Measurements from ENCODE around the gene FHOD3. TPM values are rescaled to one million over a fixed set of nuclear protein-coding genes. Genes with fewer than 3 reads are reported as not detected.

Gene FHOD3
- total and polyA plus RNA-seq, 2 of the 8 experiments (the other 6 are each of a cell fraction or from before 2014, with no cell fraction given), result 9.7 to 10.5 TPM

GRCh38 chr18:36526611-36527010 lies 229.1 kb downstream of the FHOD3 start:
- CTCF ChIA-PET (ENCODE audit: partially characterized antibody), result interaction anchor here (0.7 to 2.7 kb wide), 5 partner anchors 10 to 106 kb away, joined by 3 to 10 read pairs (median 4); no protein-coding TSS in a partner anchor
- no peak overlapping the region for H3K27ac ChIP-seq (ENCODE audit: low read depth, low read length)
- TF ChIP-seq SP1 (IDR thresholded peaks at IDR 0.05; ENCODE audit: low read depth, low read length) (no peak), NRF1 (IDR thresholded peaks at IDR 0.05; ENCODE audit: low read depth, low read length) (no peak), TAF7 (optimal IDR thresholded peaks at IDR 0.05; ENCODE audit: borderline replicate concordance, low read depth, low read length) (no peak), CBX5 (IDR thresholded peaks at IDR 0.05; ENCODE audit: low read depth, low read length) (no peak), PHF8 (conservative IDR thresholded peaks at IDR 0.05; ENCODE audit: low read depth, low read length) (no peak), HDAC6 (IDR thresholded peaks at IDR 0.05; ENCODE audit: low read depth, low read length) (no peak), KDM5A (IDR thresholded peaks at IDR 0.05; ENCODE audit: low read length) (no peak), JUN (IDR thresholded peaks at IDR 0.05; ENCODE audit: low read depth, low read length) (no peak), NANOG (IDR thresholded peaks at IDR 0.05; ENCODE audit: insufficient read depth, low read depth, low read length, poor library complexity, severe bottlenecking) (no peak), SUZ12 (IDR thresholded peaks at IDR 0.05; ENCODE audit: low read length) (no peak), SRF (IDR thresholded peaks at IDR 0.05; ENCODE audit: low read depth, low read length) (no peak), MAFK (IDR thresholded peaks at IDR 0.05; ENCODE audit: low read depth, low read length) (no peak), RXRA (IDR thresholded peaks at IDR 0.05; ENCODE audit: insufficient read depth, low read depth, low read length) (no peak), POLR2AphosphoS5 (IDR thresholded peaks at IDR 0.05; ENCODE audit: low read depth, low read length) (no peak)

More at GRCh38 chr18:36526611-36527010, 229.1 kb downstream of the FHOD3 start:
- no peak overlapping the region for H3K56ac ChIP-seq (replicated peaks; ENCODE audit: insufficient read length, low read depth, low read length)
- no peaks in the 10 kb centered on the region for H3K36me3 ChIP-seq (ENCODE audit: control insufficient read depth in 2 of 4, insufficient read depth in 4 of 4, low read length in 3 of 4)
- POLR2A ChIA-PET (ENCODE audit: partially characterized antibody), result no interaction called here
- H3K79me1 ChIP-seq (ENCODE audit: low read depth, low read length), result no peaks in the 10 kb centered on the region
- no peak for DNase-seq (ENCODE audit: low read depth in 1 of 2, low spot score in 2 of 2)
- no peak overlapping the region for H3K4ac ChIP-seq (replicated peaks; ENCODE audit: insufficient read length, low read depth, low read length)
- H3K4me3 ChIP-seq (ENCODE audit: extremely low read depth in 1 of 4, insufficient read depth in 2 of 4, low read depth in 3 of 4, low read length in 4 of 4), result no peak overlapping the region
- H4K91ac ChIP-seq (replicated peaks; ENCODE audit: insufficient read length, low read length), result no peak overlapping the region
- no peaks in the 10 kb centered on the region for H3K27me3 ChIP-seq (replicated peaks in 1 of 4; ENCODE audit: control insufficient read depth in 3 of 4, extremely low read depth in 1 of 4, insufficient read depth in 3 of 4, low read length in 3 of 4)
- H3K4me2 ChIP-seq (ENCODE audit: insufficient read depth in 1 of 2, low read depth in 2 of 2, low read length in 2 of 2), result no peak overlapping the region
- no peak for FAIRE-seq
- H3K18ac ChIP-seq (ENCODE audit: extremely low read depth, low read length), result no peak overlapping the region
- H3K9ac ChIP-seq (replicated peaks in 1 of 4; ENCODE audit: extremely low read depth in 1 of 4, low read depth in 3 of 4, low read length in 3 of 4), result no peak overlapping the region
- no peak overlapping the region for H3K23ac ChIP-seq (ENCODE audit: insufficient read length)
- no peak overlapping the region for H2AFZ ChIP-seq (ENCODE audit: low read length)
- no peaks in the 10 kb centered on the region for H3K9me3 ChIP-seq (ENCODE audit: insufficient read depth in 2 of 2, low read depth in 1 of 2, low read length in 1 of 2)
- H2AK5ac ChIP-seq (ENCODE audit: low read depth, low read length), result no peak overlapping the region
- no peak overlapping the region for H2BK15ac ChIP-seq (ENCODE audit: low read length)
- 95% methylated on average over 4 of the region's 4 CpGs; no CpG with 5 or more reads in 1 of the 2 experiments for WGBS, 2 experiments (ENCODE audit: extremely low coverage in 1 of 2, insufficient coverage in 1 of 2, insufficient read length in 1 of 2, insufficient replicate concordance in 2 of 2, low coverage in 1 of 2, low lambda C conversion rate in 2 of 2, missing lambda C conversion rate in 1 of 2)
- H2BK5ac ChIP-seq (ENCODE audit: low read depth, low read length), result no peak overlapping the region
- peaks cover 0 to 13% (median 3%) of the 10 kb centered on the region in 4 experiments; a peak in 4 of 7 replicates for H3K4me1 ChIP-seq (replicated peaks in 1 of 4; ENCODE audit: control insufficient read depth in 3 of 4, insufficient read depth in 4 of 4, low read length in 3 of 4)
- no peaks in the 10 kb centered on the region for H3K79me2 ChIP-seq (ENCODE audit: control insufficient read depth in 1 of 2, insufficient read depth in 2 of 2, low read length in 2 of 2)
- H3K23me2 ChIP-seq (ENCODE audit: low read depth, low read length), result 0 out of 2 replicates have a peak, but pooled peaks cover under 1% of the 10 kb centered on the region
- H4K20me1 ChIP-seq (replicated peaks in 1 of 2; ENCODE audit: control insufficient read depth in 1 of 2, insufficient read depth in 2 of 2, low read length in 2 of 2), result no peaks in the 10 kb centered on the region
- H2BK20ac ChIP-seq (ENCODE audit: low read length), result no peak overlapping the region
- H3K14ac ChIP-seq (ENCODE audit: insufficient read length), result no peak overlapping the region
- H4K5ac ChIP-seq (ENCODE audit: insufficient read length, low read depth, low read length), result no peak overlapping the region
- H2BK120ac ChIP-seq (replicated peaks; ENCODE audit: low read depth, low read length), result no peak overlapping the region
- H2BK12ac ChIP-seq (ENCODE audit: low read depth, low read length), result no peak overlapping the region
- H4K8ac ChIP-seq (ENCODE audit: extremely low read depth, insufficient read depth, low read length), result no peak overlapping the region
